Peyer's patch (tissue), 4 donors: Measurements from ENCODE around the gene ARIH1. TPM values are rescaled to one million over a fixed set of nuclear protein-coding genes. Genes with fewer than 3 reads are reported as not detected.

Experiments used
- DNase-seq, 3 donors: peaks; one replicate each; pipeline ENCODE4 v3.0.0-alpha.2; 2017 to 2019
- H3K27ac ChIP-seq, 4 donors: fragments of 200-600 bp; sonication (generic); one replicate each; pipeline ENCODE4 v1.5.1; 2016 to 2019
- H3K27me3 ChIP-seq, 2 donors: fragments of 200-600 bp; sonication (generic); one replicate each; pipeline ENCODE4 v1.5.1; 2019
- H3K36me3 ChIP-seq, 3 donors: fragments of 200-600 bp; sonication (generic); one replicate each; pipeline ENCODE4 v1.5.1; 2016 to 2019
- H3K4me1 ChIP-seq, 4 donors: fragments of 200-600 bp; sonication (generic); one replicate each; pipeline ENCODE4 v1.5.1; 2016 to 2019
- H3K4me3 ChIP-seq, 4 donors: fragments of 200-600 bp; sonication (generic); 1 replicate in 3 of 4; 2 replicates in 1 of 4; pipeline ENCODE4 v1.5.1; 2016 to 2019; ENCODE audit warnings: mild to moderate bottlenecking in 1 of 4
- H3K9me3 ChIP-seq, 4 donors: fragments of 200-600 bp; sonication (generic); one replicate each; pipeline ENCODE4 v1.5.1; 2016 to 2019; ENCODE audit warnings: mild to moderate bottlenecking in 1 of 4
- CTCF ChIP-seq, 6 experiments: fragments of 450-650 bp in 4 of 6; fragments of 200-600 bp in 2 of 6; sonication (generic) in 1 of 6; IDR thresholded peaks; one replicate each; pipeline ENCODE4 v1.5.1; 2017 to 2019; ENCODE audit warnings: antibody characterized with exemption in 6 of 6, mild to moderate bottlenecking in 3 of 6, moderate library complexity in 1 of 6
- POLR2A ChIP-seq, 2 donors: fragments of 450-650 bp; IDR thresholded peaks; one replicate each; pipeline ENCODE4 v1.5.1; 2017; ENCODE audit warnings: antibody characterized with exemption in 2 of 2, mild to moderate bottlenecking in 2 of 2, moderate library complexity in 2 of 2
- total RNA-seq, 4 donors: library from RNA; depleted of rRNA; stranded (reverse); fragments of >200 nt; gene quantifications; one replicate each; pipeline ENCODE4 v1.1.0, GENCODE V29; 2016

ARIH1 gene
- total RNA-seq, 4 donors from 2014 or later: 42.3 to 81.7 (median 52.3) TPM

GRCh38 chr15:72495007-72495406, 20.9 kb downstream of the ARIH1 start:
- TF ChIP-seq POLR2A (IDR thresholded peaks at IDR 0.05): no peak
- TF ChIP-seq CTCF (IDR thresholded peaks at IDR 0.05): no peak
- Histone ChIP-seq H3K4me1 (peaks cover 0 to 21% (median 0%) of the 10 kb centered on the region in 4 donors), H3K4me3 (no peak overlapping the region), H3K27me3 (no peaks in the 10 kb centered on the region), H3K27ac (no peak overlapping the region), H3K36me3 (no peaks in the 10 kb centered on the region), H3K9me3 (no peaks in the 10 kb centered on the region)
- DNase-seq: no peak

GRCh38 chr15:72496783-72497182, 22.7 kb downstream of the ARIH1 start:
- TF ChIP-seq POLR2A (IDR thresholded peaks at IDR 0.05): no peak
- no peak for TF ChIP-seq CTCF (IDR thresholded peaks at IDR 0.05)
- H3K4me3 ChIP-seq: no peak overlapping the region
- H3K4me1 ChIP-seq: peaks cover 0 to 21% (median 0%) of the 10 kb centered on the region in 4 donors
- no peak overlapping the region for H3K27ac ChIP-seq
- no peaks in the 10 kb centered on the region for H3K27me3 ChIP-seq
- H3K36me3 ChIP-seq: no peaks in the 10 kb centered on the region
- H3K9me3 ChIP-seq: no peaks in the 10 kb centered on the region
- DNase-seq: no peak

GRCh38 chr15:72497402-72497801, 23.3 kb downstream of the ARIH1 start:
- Histone ChIP-seq H3K4me3 (no peak overlapping the region), H3K4me1 (peaks cover 0 to 21% (median 0%) of the 10 kb centered on the region in 4 donors), H3K36me3 (no peaks in the 10 kb centered on the region), H3K27me3 (no peaks in the 10 kb centered on the region), H3K9me3 (no peaks in the 10 kb centered on the region), H3K27ac (no peak overlapping the region)
- DNase-seq: no peak
- TF ChIP-seq CTCF (IDR thresholded peaks at IDR 0.05) (no peak), POLR2A (IDR thresholded peaks at IDR 0.05) (no peak)

- H3K4me3 ChIP-seq: no peak overlapping the region
- peaks cover 0 to 11% (median 0%) of the 10 kb centered on the region in 4 donors for H3K4me1 ChIP-seq
- no peaks in the 10 kb centered on the region for H3K9me3 ChIP-seq
- no peak for TF ChIP-seq POLR2A (IDR thresholded peaks at IDR 0.05)
- no peak for TF ChIP-seq CTCF (IDR thresholded peaks at IDR 0.05)
- no peak overlapping the region for H3K27ac ChIP-seq
- no peaks in the 10 kb centered on the region for H3K27me3 ChIP-seq
- DNase-seq: no peak
- H3K36me3 ChIP-seq: no peaks in the 10 kb centered on the region
Observed at GRCh38 chr15:72502220-72502809, 28.2 kb downstream of the ARIH1 start.

GRCh38 chr15:72503147-72503546, 29.0 kb downstream of the ARIH1 start:
- Histone ChIP-seq H3K4me3 (no peak overlapping the region), H3K36me3 (no peaks in the 10 kb centered on the region), H3K27me3 (no peaks in the 10 kb centered on the region), H3K4me1 (peaks cover 0 to 11% (median 0%) of the 10 kb centered on the region in 4 donors), H3K27ac (no peak overlapping the region), H3K9me3 (no peaks in the 10 kb centered on the region)
- no peak for DNase-seq
- TF ChIP-seq POLR2A (IDR thresholded peaks at IDR 0.05): no peak
- no peak for TF ChIP-seq CTCF (IDR thresholded peaks at IDR 0.05)
